Measurements from ENCODE around the gene KLHL26.

GRCh38 chr19:18671303-18672043 is 34.6 kb downstream of the KLHL26 start:
- TF ChIP-seq CTCF (IDR thresholded peaks at IDR 0.05) (no peak), POLR2A (IDR thresholded peaks at IDR 0.05) (no peak), EP300 (IDR thresholded peaks at IDR 0.05) (no peak)
